ENCODE data around the gene TSPEAR. TPM values are rescaled to one million over a fixed set of nuclear protein-coding genes. Genes with fewer than 3 reads are reported as not detected.
"Not testable (repeated sequence)": the region's sequence is repeated elsewhere in the genome, so short reads cannot be mapped to it uniquely, and the experiment has no call there.

The TSPEAR gene
- total RNA-seq, 1 experiment from 2014 or later = 1.8 TPM

GRCh38 chr21:44551340-44551961, 159.9 kb downstream of the TSPEAR start, which contains the start of gene KRTAP10-2:
KRTAP10-2 (minus strand) TSS chr21:44551505; CDS start chr21:44551458, 47 bp downstream.
- H3K27me3 ChIP-seq (ENCODE audit: control insufficient read depth, insufficient read depth, low read length) = no peaks in the 10 kb centered on the region
- H3K4me3 ChIP-seq (ENCODE audit: insufficient read depth, low read depth, low read length) = no peak within 1 kb of the TSS
- H3K36me3 ChIP-seq (replicated peaks; ENCODE audit: control insufficient read depth, insufficient read depth, low read length) = no peaks in the 10 kb centered on the region
- DNase-seq = peak; percentile 31

- H3K27me3 ChIP-seq (ENCODE audit: control insufficient read depth, insufficient read depth, low read length) = no peaks in the 10 kb centered on the region
- no peak overlapping the region for H3K4me3 ChIP-seq (ENCODE audit: insufficient read depth, low read depth, low read length)
- no peak for DNase-seq
- no peaks in the 10 kb centered on the region for H3K36me3 ChIP-seq (replicated peaks; ENCODE audit: control insufficient read depth, insufficient read depth, low read length)
Measured at GRCh38 chr21:44550807-44551206, 160.6 kb downstream of the TSPEAR start.

GRCh38 chr21:44550285-44550684, 161.1 kb downstream of the TSPEAR start:
- not testable (repeated sequence) for H3K36me3 ChIP-seq (replicated peaks; ENCODE audit: control insufficient read depth, insufficient read depth, low read length); H3K27me3 ChIP-seq (ENCODE audit: control insufficient read depth, insufficient read depth, low read length); H3K4me3 ChIP-seq (ENCODE audit: insufficient read depth, low read depth, low read length)
- DNase-seq = peak; percentile 65

GRCh38 chr21:44549525-44550211, 161.7 kb downstream of the TSPEAR start:
- H3K36me3 ChIP-seq (replicated peaks; ENCODE audit: control insufficient read depth, insufficient read depth, low read length) = no peaks in the 10 kb centered on the region
- H3K4me3 ChIP-seq (ENCODE audit: insufficient read depth, low read depth, low read length) = no peak overlapping the region
- H3K27me3 ChIP-seq (ENCODE audit: control insufficient read depth, insufficient read depth, low read length) = no peaks in the 10 kb centered on the region
- no peak for DNase-seq

GRCh38 chr21:44548922-44549321, 162.4 kb downstream of the TSPEAR start:
- no peak overlapping the region for H3K4me3 ChIP-seq (ENCODE audit: insufficient read depth, low read depth, low read length)
- no peaks in the 10 kb centered on the region for H3K27me3 ChIP-seq (ENCODE audit: control insufficient read depth, insufficient read depth, low read length)
- H3K36me3 ChIP-seq (replicated peaks; ENCODE audit: control insufficient read depth, insufficient read depth, low read length) = no peaks in the 10 kb centered on the region
- peak; percentile 63 for DNase-seq

- Histone ChIP-seq H3K27me3 (ENCODE audit: control insufficient read depth, insufficient read depth, low read length) (no peaks in the 10 kb centered on the region), H3K4me3 (ENCODE audit: insufficient read depth, low read depth, low read length) (no peak overlapping the region), H3K36me3 (replicated peaks; ENCODE audit: control insufficient read depth, insufficient read depth, low read length) (no peaks in the 10 kb centered on the region)
- DNase-seq = peak; percentile 30
Measured at GRCh38 chr21:44548381-44548780, 163.0 kb downstream of the TSPEAR start.

- H3K4me3 ChIP-seq (ENCODE audit: insufficient read depth, low read depth, low read length) = no peak overlapping the region
- no peaks in the 10 kb centered on the region for H3K36me3 ChIP-seq (replicated peaks; ENCODE audit: control insufficient read depth, insufficient read depth, low read length)
- DNase-seq = peak; percentile 43
- no peaks in the 10 kb centered on the region for H3K27me3 ChIP-seq (ENCODE audit: control insufficient read depth, insufficient read depth, low read length)
Measured at GRCh38 chr21:44547656-44548331, 163.6 kb downstream of the TSPEAR start.

- Histone ChIP-seq H3K27me3 (ENCODE audit: control insufficient read depth, insufficient read depth, low read length) (no peaks in the 10 kb centered on the region), H3K4me3 (ENCODE audit: insufficient read depth, low read depth, low read length) (no peak overlapping the region), H3K36me3 (replicated peaks; ENCODE audit: control insufficient read depth, insufficient read depth, low read length) (no peaks in the 10 kb centered on the region)
- peak; percentile 25 for DNase-seq
Measured at GRCh38 chr21:44544566-44544965, 166.8 kb downstream of the TSPEAR start.

- Histone ChIP-seq H3K27me3 (ENCODE audit: control insufficient read depth, insufficient read depth, low read length) (no peaks in the 10 kb centered on the region), H3K36me3 (replicated peaks; ENCODE audit: control insufficient read depth, insufficient read depth, low read length) (no peaks in the 10 kb centered on the region), H3K4me3 (ENCODE audit: insufficient read depth, low read depth, low read length) (no peak overlapping the region)
- DNase-seq = peak; percentile 6
Measured at GRCh38 chr21:44542716-44543115, 168.7 kb downstream of the TSPEAR start.

- H3K27me3 ChIP-seq (ENCODE audit: control insufficient read depth, insufficient read depth, low read length) = no peaks in the 10 kb centered on the region
- H3K4me3 ChIP-seq (ENCODE audit: insufficient read depth, low read depth, low read length) = no peak overlapping the region
- H3K36me3 ChIP-seq (replicated peaks; ENCODE audit: control insufficient read depth, insufficient read depth, low read length) = no peaks in the 10 kb centered on the region
- DNase-seq = peak; percentile 22
Measured at GRCh38 chr21:44540741-44541288, 170.6 kb downstream of the TSPEAR start.

GRCh38 chr21:44539991-44540666, 171.2 kb downstream of the TSPEAR start, which contains the start of gene KRTAP10-1:
KRTAP10-1 (minus strand) TSS chr21:44540195; CDS start chr21:44540150, 45 bp downstream.
- no peak within 1 kb of the TSS for H3K4me3 ChIP-seq (ENCODE audit: insufficient read depth, low read depth, low read length)
- DNase-seq = peak; percentile 41
- no peaks in the 10 kb centered on the region for H3K27me3 ChIP-seq (ENCODE audit: control insufficient read depth, insufficient read depth, low read length)
- H3K36me3 ChIP-seq (replicated peaks; ENCODE audit: control insufficient read depth, insufficient read depth, low read length) = no peaks in the 10 kb centered on the region

- Histone ChIP-seq H3K36me3 (replicated peaks; ENCODE audit: control insufficient read depth, insufficient read depth, low read length) (no peaks in the 10 kb centered on the region), H3K27me3 (ENCODE audit: control insufficient read depth, insufficient read depth, low read length) (no peaks in the 10 kb centered on the region), H3K4me3 (ENCODE audit: insufficient read depth, low read depth, low read length) (no peak overlapping the region)
- DNase-seq = peak; percentile 8
Measured at GRCh38 chr21:44539046-44539445, 172.3 kb downstream of the TSPEAR start.

GRCh38 chr21:44537930-44538911, 173.2 kb downstream of the TSPEAR start:
- H3K4me3 ChIP-seq (ENCODE audit: insufficient read depth, low read depth, low read length) = no peak overlapping the region
- peak; percentile 60 for DNase-seq
- H3K27me3 ChIP-seq (ENCODE audit: control insufficient read depth, insufficient read depth, low read length) = no peaks in the 10 kb centered on the region

More at GRCh38 chr21:44537930-44538911, 173.2 kb downstream of the TSPEAR start:
- no peaks in the 10 kb centered on the region for H3K36me3 ChIP-seq (replicated peaks; ENCODE audit: control insufficient read depth, insufficient read depth, low read length)
